CD4-positive, alpha-beta T cell treated with Interleukin-15 for 4 hours (primary cell): ENCODE measurements around the gene SENP1.
"Not testable (repeated sequence)": the region's sequence is repeated elsewhere in the genome, so short reads cannot be mapped to it uniquely, and the experiment has no call there.

Experiments
- DNase-seq: peaks from one replicate; pipeline ENCODE4 v3.0.0-alpha.2; 2020; ENCODE audit warnings: low spot score

Gene SENP1

DNA sequence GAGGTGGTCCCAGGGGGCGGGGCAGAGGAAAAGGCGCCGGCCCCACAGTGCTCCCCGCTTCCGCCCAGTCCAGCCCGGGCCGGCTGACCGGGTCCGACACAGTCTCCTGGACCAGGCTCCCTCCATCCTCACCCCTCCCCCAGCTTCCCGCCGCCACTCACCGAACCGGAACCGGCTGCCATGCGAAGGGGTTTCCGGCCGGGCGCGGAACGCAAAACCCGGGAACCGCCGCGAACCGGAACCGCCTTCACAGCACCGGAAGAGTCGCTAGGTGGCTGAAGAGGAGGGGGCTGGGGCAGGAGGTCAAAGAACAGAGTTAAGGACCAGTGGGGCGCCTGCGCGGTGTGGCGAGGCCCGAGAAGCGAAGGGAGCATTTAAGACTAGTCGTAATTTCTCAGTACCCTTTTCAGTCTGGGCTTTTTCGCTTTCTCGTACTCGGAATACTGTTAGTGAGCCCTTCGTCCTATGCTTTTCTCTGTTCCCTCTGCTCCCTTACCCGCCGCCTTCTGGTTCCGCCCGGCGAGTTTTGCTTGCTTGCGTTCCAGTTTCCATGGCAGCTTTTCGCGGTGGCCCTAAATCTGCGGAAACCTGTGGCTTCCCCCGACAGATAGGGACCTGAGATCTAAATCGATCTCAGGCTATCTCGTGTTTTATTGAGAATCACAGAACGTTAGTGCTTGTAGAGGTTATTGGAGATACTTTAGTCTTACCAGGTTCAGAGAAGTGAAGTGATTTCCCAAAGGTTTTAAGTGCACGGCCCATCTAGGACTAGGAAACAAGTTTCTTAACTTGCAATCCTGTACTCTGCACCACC is at the start of gene SENP1:
SENP1 (minus strand) TSS at position 213 of the 814 bp plus-strand sequence. CDS start 4,607 bp downstream, outside the sequence.
- DNase-seq: peak; percentile 90

DNA sequence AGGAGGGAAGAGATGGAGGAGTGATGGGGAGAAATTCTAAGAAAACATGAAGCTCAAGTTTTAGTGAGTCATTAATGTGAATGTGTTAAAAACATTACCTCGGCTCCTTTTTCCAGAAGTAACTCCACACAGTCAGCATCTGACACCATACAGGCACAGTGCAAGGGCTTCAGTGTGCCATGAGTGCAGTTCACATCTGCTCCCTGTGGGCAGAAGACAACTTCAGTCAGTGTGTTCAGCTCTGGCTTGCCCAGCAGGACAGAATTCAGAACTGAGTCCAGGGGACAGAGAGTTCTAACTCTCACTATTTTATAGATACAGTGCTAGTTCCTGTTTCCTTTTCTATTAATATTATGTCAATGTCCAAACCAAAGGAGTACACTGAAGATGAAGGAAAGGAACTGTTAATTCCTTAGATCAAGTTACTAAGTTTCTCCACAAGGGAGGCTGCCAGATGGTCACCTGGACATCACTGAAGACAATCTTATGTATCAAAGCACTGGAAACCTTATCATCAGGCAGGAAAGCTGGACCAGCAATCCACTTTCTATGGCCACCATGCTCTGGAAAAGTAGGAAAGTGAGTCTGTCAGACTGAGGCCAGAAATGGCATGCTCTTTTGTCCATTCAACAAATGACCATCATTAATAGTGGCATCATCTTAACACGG is 45.4 kb upstream of the SENP1 start:
- DNase-seq: no peak

DNA sequence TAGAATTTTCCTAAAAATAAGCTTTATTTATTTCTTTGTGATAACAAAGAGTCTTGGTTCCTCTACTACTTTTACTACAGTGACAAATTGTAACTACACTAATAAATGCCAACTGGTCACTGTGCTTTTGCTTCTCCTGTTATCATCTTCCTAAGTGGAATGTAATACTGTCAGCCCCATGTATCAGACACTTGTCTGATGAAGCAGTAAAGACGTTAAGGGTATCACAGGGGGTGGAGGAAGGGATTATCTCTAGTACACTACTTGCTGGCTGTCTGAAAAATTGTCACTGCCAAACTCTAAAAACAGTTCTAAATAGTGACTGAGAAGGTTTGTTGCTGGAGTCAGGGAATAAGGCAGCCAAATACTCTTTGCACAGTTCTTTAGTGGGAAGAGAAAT is 40.1 kb upstream of the SENP1 start:
- DNase-seq: no peak

DNA sequence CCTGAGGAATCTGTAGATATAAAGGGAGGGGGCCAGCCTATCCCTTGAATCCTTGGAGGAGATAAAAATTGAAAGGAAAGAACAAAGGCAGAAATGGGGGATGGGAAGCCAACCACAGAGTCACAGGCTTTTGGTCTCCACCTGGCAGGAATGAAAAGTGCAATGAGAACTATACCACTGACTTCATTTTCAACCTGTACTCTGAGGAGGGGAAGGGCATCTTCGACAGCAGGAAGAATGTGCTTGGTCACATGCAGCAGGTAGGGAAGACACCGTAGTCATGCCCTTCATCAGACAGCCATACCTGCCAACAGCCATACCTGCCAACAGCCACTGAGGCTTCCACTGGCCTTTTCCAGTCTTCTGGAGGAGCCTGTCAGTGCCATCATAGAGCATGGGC is 38.0 kb upstream of the SENP1 start:
- no peak for DNase-seq

GRCh38 chr12:48142818-48143674 is 37.2 kb upstream of the SENP1 start:
- DNase-seq: no peak

- DNase-seq: no peak
These were observed 29.1 kb upstream of the SENP1 start for GRCh38 chr12:48135027-48135426.

DNA sequence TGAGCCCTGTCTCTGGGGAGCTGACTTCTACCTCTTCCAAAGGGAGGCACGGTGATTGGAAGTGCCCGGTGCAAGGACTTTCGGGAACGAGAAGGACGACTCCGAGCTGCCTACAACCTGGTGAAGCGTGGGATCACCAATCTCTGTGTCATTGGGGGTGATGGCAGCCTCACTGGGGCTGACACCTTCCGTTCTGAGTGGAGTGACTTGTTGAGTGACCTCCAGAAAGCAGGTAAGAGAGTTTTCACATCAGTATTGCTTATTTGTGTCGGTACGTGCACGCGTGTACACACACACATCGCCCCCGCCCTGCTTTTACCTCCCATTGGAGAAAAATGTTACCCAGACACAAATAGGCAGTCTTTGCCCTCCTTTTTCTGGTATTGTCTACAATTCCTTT is 26.9 kb upstream of the SENP1 start:
- DNase-seq: no peak

DNA sequence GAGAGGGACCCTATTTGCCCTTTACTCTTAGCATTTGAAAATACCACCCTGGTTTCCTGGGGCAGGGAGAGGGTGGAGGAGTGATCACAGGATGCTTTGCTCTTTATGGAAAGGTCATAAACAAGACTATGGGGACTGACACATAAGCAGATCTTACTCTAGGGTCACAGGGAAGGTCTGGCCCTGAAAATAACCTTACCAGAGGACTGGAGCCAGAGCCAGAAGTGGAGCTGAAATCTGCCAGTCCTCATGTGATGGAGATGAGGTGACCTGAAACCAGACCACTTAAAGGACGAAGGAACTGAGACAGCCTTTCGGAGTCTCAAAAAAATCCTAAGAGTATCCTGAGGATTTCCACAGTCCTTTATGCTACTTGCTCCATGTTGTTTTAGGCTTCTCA is 25.6 kb upstream of the SENP1 start:
- no peak for DNase-seq

DNA sequence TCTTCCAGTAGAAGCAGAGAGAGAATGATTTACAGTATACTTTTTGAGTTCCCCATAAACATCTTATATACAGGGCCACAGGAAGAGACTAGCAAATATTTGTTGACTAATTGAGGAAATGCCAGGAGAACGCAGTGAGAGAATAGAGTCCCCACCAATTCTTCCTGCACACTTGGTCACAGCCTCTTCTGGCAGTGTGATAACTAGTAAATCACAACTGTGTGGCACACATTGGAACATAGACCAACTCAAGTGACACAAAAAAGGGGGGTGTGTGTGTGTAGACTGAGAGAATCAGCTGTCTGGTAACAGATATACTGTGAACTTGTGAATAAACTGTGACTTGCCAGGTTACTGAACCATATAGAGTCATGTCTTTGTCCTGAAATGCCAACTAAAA is 23.5 kb upstream of the SENP1 start:
- no peak for DNase-seq

GRCh38 chr12:48128800-48129199 is 22.9 kb upstream of the SENP1 start:
- no peak for DNase-seq

DNA sequence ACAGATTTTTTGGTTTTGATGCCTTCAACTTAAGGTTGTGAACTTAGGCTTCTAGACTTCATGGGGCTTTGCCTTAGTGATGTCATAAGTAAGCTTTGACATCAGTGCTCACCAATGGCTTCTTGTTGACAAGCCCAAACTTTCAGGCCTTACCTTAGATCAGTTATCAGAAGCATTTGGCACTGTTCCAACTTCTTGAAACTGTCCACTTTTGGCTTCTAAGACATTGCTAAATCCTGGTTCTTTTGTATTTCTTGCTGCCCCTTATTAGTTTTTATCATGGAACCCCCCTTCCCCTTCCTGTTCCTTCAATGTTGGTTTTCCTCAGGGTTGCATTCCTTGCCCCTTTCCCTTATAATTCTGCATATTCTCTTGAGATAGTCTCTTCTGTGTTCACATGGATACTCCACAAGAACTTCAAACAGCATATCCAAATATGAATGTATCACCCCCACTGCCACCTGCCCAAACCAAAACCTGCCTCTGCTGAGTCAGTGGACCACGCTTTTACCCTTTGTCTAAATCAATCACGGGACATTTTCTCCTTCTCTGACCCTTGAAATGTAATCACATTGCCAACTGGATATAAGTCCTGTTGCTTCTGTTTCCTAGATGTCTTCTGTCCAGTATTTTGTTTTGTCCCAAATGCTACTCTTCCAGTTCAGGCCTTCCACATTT is 21.2 kb upstream of the SENP1 start:
- no peak for DNase-seq

- no peak for DNase-seq
These were observed 20.1 kb upstream of the SENP1 start for GRCh38 chr12:48125985-48126384.

- not testable (repeated sequence) for DNase-seq
These were observed 19.7 kb upstream of the SENP1 start for GRCh38 chr12:48125542-48125941.

- DNase-seq: no peak
These were observed 17.3 kb upstream of the SENP1 start for GRCh38 chr12:48123169-48123568.

DNA sequence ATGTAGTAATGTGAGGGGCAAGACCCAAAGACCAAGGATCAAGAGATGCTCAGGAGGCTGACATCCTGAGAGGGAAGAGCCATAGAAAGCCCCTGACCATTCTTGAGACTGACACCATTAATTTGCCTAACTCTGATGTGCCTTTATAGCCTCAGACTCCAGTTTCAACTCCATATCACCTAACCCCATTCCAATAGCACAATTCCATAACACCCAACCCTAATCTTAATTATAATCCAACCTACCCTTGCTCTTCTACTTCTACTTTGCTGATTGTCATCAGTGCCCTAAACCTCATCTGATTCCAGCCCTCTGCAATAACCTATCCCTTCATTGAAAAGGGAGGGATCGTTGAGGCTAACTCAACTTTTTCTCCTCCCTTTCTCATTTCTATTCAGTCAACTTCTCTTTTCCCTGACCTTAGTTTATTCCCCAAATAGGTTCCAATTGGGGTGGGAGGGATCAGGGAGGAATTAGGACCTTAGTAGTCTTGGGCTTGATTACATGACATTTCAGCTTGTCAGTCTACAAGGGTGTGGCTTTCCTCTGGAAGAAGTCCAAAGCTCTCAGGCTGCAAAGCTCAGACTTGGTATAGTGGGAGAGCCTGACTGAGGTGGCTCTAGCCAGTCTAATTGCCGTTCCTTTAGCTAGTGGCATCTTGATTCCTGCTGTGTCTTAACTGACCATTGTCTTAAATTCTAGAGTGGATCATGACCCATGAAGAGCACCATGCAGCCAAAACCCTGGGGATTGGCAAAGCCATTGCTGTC is 16.4 kb upstream of the SENP1 start:
- no peak for DNase-seq

DNA sequence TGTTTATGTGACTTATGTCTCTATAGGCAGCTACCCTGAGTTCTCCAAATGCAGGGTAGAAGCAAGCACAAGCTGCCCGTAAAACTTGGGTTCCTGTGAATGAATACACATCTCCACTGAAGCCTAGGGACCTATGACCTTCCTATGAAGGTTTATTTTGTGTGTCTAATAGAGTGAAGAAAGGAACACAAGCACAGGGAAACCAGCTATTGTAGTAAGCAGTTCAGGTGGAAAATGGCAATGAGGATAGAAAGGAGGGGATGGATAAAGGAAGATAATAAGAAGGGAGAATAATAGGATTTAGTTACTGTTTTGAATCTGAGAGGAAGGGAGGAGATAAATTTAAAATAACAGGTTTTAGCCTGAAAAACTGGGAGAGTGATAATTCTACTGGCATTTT is 15.6 kb upstream of the SENP1 start:
- DNase-seq: no peak

- DNase-seq: no peak
These were observed 13.9 kb upstream of the SENP1 start for GRCh38 chr12:48119834-48120195.

GRCh38 chr12:48119078-48119833 is 13.4 kb upstream of the SENP1 start, which contains the start of gene PFKM:
Gene PFKM (plus strand): TSS chr12:48119364. CDS start chr12:48122775, 3,411 bp downstream.
- peak; percentile 57 for DNase-seq

- DNase-seq: no peak
These were observed 12.5 kb upstream of the SENP1 start for GRCh38 chr12:48118284-48118871.

DNA sequence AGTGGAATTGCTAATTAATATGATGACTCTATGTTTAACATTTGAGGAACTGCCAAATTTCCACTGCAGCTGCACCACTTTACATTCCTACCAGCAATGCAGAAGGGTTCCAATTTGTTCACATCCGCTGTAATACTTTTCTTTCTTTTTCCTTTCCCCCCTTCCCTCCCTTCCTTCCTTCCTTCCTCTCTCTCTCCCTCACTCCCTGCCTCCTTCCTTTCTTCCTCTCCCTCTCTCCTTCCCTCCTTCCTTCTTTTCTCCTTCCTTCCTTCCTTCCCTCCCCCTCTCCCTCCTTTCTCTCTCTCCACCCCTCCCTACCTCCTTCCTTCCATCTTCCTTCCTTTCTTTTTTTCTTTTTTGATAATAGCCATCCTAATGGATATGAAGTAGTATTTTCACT is 10.1 kb upstream of the SENP1 start:
- DNase-seq: no peak
